ENCODE measurements around the gene HIVEP3.

Gene HIVEP3

DNA sequence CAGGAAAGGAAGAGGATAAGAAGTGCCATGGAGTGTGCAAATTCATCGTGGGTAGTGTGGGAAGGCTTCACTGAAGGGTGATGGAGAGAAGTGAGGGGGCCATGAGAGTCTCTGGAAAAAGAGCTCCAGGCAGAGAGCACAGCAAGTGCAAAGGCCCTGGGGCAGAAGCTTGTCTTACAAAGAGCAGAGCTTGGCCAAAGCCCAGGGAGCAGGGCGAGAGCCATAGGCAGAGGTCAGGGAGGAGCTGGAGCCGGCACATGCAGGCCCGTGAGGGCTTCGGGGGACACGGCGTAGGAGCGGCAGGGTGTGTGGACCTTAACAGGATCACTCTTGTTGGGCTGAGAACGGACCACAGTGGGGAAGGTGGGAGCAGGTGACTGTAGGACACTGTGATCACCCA is 350.5 kb downstream of the HIVEP3 start:
- no peak overlapping the region for H3K4me3 ChIP-seq (ENCODE audit: low read length)
- no peak for DNase-seq (ENCODE audit: low read depth)
- TF ChIP-seq, protein P1, sequence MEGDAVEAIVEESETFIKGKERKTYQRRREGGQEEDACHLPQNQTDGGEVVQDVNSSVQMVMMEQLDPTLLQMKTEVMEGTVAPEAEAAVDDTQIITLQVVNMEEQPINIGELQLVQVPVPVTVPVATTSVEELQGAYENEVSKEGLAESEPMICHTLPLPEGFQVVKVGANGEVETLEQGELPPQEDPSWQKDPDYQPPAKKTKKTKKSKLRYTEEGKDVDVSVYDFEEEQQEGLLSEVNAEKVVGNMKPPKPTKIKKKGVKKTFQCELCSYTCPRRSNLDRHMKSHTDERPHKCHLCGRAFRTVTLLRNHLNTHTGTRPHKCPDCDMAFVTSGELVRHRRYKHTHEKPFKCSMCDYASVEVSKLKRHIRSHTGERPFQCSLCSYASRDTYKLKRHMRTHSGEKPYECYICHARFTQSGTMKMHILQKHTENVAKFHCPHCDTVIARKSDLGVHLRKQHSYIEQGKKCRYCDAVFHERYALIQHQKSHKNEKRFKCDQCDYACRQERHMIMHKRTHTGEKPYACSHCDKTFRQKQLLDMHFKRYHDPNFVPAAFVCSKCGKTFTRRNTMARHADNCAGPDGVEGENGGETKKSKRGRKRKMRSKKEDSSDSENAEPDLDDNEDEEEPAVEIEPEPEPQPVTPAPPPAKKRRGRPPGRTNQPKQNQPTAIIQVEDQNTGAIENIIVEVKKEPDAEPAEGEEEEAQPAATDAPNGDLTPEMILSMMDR (conservative IDR thresholded peaks at IDR 0.05; ENCODE audit: low read length) = no peak

DNA sequence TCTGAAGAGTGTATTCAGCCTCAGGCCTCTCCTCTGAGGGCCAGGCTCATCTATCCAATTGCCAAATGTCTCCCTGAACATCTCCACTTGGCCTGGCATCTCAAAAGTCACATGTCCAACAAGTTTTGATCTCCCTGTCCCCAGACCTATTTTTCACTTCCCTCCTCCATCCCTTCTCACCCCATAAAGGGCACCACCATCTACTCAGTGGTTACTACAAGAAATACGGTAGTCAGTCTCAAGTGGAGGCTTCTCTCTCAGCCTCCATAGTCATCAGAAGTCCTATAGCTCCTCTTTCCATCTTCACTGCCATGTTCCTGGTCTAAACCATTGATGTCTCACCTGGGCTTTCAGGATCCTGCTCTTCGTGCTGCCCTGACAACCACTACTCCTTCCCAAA is 351.8 kb downstream of the HIVEP3 start:
- TF ChIP-seq, protein P1 (conservative IDR thresholded peaks at IDR 0.05; ENCODE audit: low read length) = no peak
- no peak for DNase-seq (ENCODE audit: low read depth)
- H3K4me3 ChIP-seq (ENCODE audit: low read length) = no peak overlapping the region

DNA sequence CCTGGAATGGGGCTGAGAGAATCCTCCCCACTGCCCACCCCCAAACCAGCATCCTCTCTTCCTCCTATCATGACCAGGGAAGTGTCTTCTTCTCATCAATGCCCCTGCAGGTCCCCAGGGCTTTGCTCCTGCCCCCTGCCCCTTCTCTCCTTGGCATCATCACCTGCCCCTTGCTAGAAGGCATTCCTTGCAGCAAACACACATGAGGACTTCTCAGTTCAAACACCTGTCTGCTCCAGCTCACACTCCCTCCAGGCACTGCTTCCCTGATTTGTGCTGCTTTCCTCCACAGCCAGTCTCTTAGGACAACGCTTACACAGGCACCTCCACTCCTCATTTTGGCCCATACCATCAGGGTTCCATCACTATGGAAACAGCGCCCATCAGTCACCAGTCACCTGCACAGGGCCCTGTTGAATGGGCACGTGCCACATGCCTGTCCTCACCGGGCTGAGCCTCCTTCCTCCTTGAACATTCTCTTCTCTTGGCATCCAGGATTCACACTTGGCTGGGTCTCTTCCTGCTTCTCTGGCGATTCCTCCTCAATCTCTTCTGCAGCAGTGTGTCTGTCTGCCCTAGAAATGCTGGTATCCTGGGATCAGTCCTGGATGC is 352.3 kb downstream of the HIVEP3 start:
- TF ChIP-seq, protein P1 (conservative IDR thresholded peaks at IDR 0.05; ENCODE audit: low read length) = no peak
- DNase-seq (ENCODE audit: low read depth) = no peak
- no peak overlapping the region for H3K4me3 ChIP-seq (ENCODE audit: low read length)

DNA sequence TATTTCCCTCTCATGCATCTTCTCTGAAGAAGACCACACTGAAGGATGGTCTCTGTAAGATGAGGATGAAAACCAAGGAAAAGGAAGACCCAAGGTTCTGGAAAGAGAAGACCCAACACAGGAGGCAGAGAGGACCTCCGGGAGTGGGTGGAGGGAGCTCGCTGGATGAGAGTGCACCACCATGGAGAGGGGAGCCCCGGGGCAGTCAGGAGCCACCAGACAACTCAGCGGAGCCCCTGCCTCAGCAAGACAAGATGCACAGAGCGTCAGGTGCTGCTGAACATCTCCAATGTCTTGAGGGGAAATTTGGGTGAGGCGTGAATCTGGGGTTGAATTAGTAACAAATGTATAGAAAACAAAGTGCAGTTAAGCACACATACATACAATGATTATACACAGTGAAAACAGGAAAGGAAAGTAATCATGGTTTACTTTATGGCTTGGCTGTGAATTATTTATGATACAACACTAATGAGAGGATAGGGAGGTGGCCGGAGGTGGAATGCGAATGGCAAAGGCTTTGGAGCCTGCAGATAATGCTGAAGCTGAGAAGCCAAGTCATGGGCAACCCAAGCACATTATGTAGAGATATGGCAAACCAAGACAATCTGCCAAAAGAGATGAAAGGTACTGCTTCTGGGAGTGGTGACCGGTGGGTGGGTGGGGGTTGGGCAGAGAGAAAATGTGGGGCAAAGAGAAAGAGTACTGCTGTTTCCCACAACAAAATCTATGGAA is 353.8 kb downstream of the HIVEP3 start:
- no peak for DNase-seq (ENCODE audit: low read depth)
- TF ChIP-seq, protein P1 (conservative IDR thresholded peaks at IDR 0.05; ENCODE audit: low read length) = no peak
- no peak overlapping the region for H3K4me3 ChIP-seq (ENCODE audit: low read length)

DNA sequence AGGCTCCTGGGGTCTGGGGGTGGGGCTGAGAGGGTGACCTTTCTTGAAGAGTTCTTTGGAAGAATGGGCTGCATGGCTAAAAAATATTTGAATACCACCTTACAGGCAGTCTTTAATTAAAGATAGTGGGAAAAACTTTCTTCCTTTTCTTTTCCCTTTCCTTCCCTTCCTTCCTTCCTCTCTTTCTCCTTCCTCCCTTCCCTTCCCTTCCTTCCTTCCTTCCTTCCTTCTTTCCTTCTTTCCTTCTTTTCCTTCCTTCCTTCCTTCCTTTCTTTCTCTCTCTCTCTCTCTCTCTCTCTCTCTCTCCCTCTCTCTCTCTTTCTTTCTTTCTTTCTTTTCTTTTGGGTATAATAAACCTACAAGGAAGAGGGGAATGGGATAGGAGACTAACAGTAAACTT is 356.4 kb downstream of the HIVEP3 start:
- TF ChIP-seq, protein P1 (conservative IDR thresholded peaks at IDR 0.05; ENCODE audit: low read length) = no peak
- H3K4me3 ChIP-seq (ENCODE audit: low read length) = no peak overlapping the region
- DNase-seq (ENCODE audit: low read depth) = no peak

DNA sequence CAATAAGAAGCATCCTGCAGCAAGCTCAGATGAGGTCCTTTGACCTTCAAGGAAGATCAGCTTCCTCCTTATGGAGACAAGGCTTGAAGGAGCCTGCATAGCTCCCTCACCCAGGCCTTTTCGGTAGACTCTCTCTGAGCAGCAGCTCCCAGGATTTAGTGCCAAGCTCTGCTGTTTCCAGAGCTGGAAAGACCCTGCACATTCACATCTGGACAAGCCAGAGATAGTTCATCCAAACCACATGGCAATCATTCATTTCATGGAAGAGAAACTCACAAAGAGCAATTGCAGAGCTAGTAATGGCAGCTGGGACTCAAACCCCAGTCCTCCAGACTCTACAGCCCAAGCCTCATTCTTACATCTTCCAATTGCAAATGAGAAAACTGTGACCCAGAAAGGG is 357.8 kb downstream of the HIVEP3 start:
- DNase-seq (ENCODE audit: low read depth) = no peak
- TF ChIP-seq, protein P1 (conservative IDR thresholded peaks at IDR 0.05; ENCODE audit: low read length) = no peak
- H3K4me3 ChIP-seq (ENCODE audit: low read length) = no peak overlapping the region

DNA sequence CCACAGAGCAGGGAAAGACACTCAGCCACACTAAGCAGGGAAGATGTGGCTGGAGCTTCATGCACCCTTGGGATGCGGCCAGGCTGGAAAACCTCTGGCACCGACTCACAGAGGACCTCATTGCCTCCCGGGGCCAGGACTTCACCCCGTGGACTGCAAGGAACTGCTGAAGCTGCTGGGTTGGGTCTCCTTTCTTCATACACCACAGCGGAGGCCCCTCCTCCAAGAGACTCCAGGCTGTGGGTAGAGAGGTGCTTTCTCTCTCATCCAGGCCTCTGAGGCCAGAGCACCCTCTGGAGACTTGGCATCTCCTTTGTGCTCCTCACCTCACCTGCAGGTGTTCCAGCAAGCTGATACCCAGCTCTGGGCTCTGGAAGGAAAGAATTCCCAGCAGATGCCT is 358.2 kb downstream of the HIVEP3 start:
- H3K4me3 ChIP-seq (ENCODE audit: low read length) = no peak overlapping the region
- TF ChIP-seq, protein P1 (conservative IDR thresholded peaks at IDR 0.05; ENCODE audit: low read length) = no peak
- DNase-seq (ENCODE audit: low read depth) = no peak

Measured in AG10803 (cell line).